ENCODE results near the gene UGGT1. TPM values are rescaled to one million over a fixed set of nuclear protein-coding genes. Genes with fewer than 3 reads are reported as not detected.

UGGT1 gene
- total and polyA plus RNA-seq, 9 of the 15 experiments (the other 6 are each of a cell fraction or from before 2014, with no cell fraction given): 5.1 to 56.4 (median 37.9) TPM

- H3K36me3 ChIP-seq (ENCODE audit: control insufficient read depth, insufficient read depth, low read length): no peaks in the 10 kb centered on the region
- in situ Hi-C loops (cut with MboI) (no loop called here), intact Hi-C loops (cut with micrococcal nuclease) (no loop called here)
- peaks cover 0 to 13% of the 10 kb centered on the region in 2 experiments; a peak in 2 of 5 replicates for H3K27me3 ChIP-seq (ENCODE audit: control insufficient read depth in 2 of 2, insufficient read depth in 2 of 2, low read length in 2 of 2)
- H3K4me1 ChIP-seq (replicated peaks in 1 of 2; ENCODE audit: control insufficient read depth in 2 of 2, insufficient read depth in 2 of 2, low read length in 2 of 2): no peaks in the 10 kb centered on the region; a peak in 2 of 5 replicates
- no peaks in the 10 kb centered on the region for H3K9me1 ChIP-seq (ENCODE audit: control insufficient read depth, insufficient read depth, low read length)
- no TSS peak for BruUV-seq (replicated peaks)
- H3K4me3 ChIP-seq: no peak overlapping the region
- FAIRE-seq (no peak), DNase-seq (ENCODE audit: extremely low read depth in 1 of 4, low spot score in 3 of 4) (no peak), ATAC-seq (no peak)
- H3K4me2 ChIP-seq (ENCODE audit: insufficient read depth, low read length): no peak overlapping the region
- ChIA-PET POLR2A (interaction anchor here (0.8 to 2.0 kb wide), 3 partner anchors 9 to 313 kb away, joined by 3 to 4 read pairs (median 4); no protein-coding TSS in a partner anchor), CTCF (ENCODE audit: low intra/inter-chr PET ratio) (no interaction called here)
- no peak overlapping the region for H2AFZ ChIP-seq (ENCODE audit: low read depth, low read length)
- no peak overlapping the region for H3K9ac ChIP-seq (ENCODE audit: insufficient read depth in 1 of 2, low read depth in 2 of 2, low read length in 2 of 2)
- H3K79me2 ChIP-seq (ENCODE audit: control insufficient read depth, insufficient read depth, low read length): no peaks in the 10 kb centered on the region
- no peak for TF ChIP-seq YY1 (IDR thresholded peaks at IDR 0.05; ENCODE audit: borderline replicate concordance in 1 of 3, control insufficient read depth in 1 of 3, extremely low read depth in 1 of 3, insufficient read depth in 3 of 3, insufficient read length in 1 of 3, insufficient replicate concordance in 2 of 3, low read depth in 1 of 3, low read length in 2 of 3)
- no peak for TF ChIP-seq SRF (CRISPR knock-in tag; IDR thresholded peaks at IDR 0.05)
- no peak for TF ChIP-seq NFE2L1 (tag; IDR thresholded peaks at IDR 0.05; ENCODE audit: borderline replicate concordance, low read depth)
- TF ChIP-seq BDP1 (IDR thresholded peaks at IDR 0.05; ENCODE audit: insufficient read depth, insufficient read length): no peak
- no peak for TF ChIP-seq MTA3 (IDR thresholded peaks at IDR 0.05; ENCODE audit: borderline replicate concordance)
- TF ChIP-seq ZNF778 (CRISPR knock-in tag; IDR thresholded peaks at IDR 0.05): no peak
- TF ChIP-seq ZNF830 (CRISPR knock-in tag; IDR thresholded peaks at IDR 0.05): no peak
- no peak for TF ChIP-seq GTF3C2 (IDR thresholded peaks at IDR 0.05; ENCODE audit: borderline replicate concordance, extremely low read depth, insufficient read length)
- no peak for TF ChIP-seq ZNF644 (tag; IDR thresholded peaks at IDR 0.05; ENCODE audit: low read depth)
- no peak for TF ChIP-seq SP2 (IDR thresholded peaks at IDR 0.05; ENCODE audit: extremely low read depth, low read depth, low read length, poor library complexity, severe bottlenecking)
- no peak for TF ChIP-seq SIX5 (IDR thresholded peaks at IDR 0.05; ENCODE audit: borderline replicate concordance in 1 of 2, insufficient read depth in 1 of 2, low read depth in 1 of 2, low read length in 2 of 2)
- TF ChIP-seq PCBP2 (IDR thresholded peaks at IDR 0.05; ENCODE audit: low read depth, low read length, poor library complexity, severe bottlenecking): no peak
- no peaks in the 10 kb centered on the region for H4K20me1 ChIP-seq (replicated peaks; ENCODE audit: control insufficient read depth, insufficient read depth, low read length)
- 26% methylated on average over 12 of the region's 12 CpGs for WGBS (ENCODE audit: insufficient coverage, low coverage, missing lambda C conversion rate)
- H3K9me3 ChIP-seq (replicated peaks; ENCODE audit: control insufficient read depth, insufficient read depth, low read depth, low read length): peaks cover 6% of the 10 kb centered on the region; the same call in 1 of the 2 replicates
- H3K27ac ChIP-seq (ENCODE audit: extremely low read depth, low read depth, low read length): no peak overlapping the region
Measured at GRCh38 chr2:128053331-128053730, 37.7 kb upstream of the UGGT1 start.
